ENCODE results near the gene EIF1AD.

EIF1AD gene

GRCh38 chr11:66008468-66009101, 6.6 kb upstream of the EIF1AD start:
- in situ Hi-C loops (cut with HindIII; ENCODE audit: low pct_ligation_motif_present, low sequenced_read_pairs) = no loop called here
- Histone ChIP-seq H3K27me3 (replicated peaks) (no peaks in the 10 kb centered on the region), H3K27ac (no peak overlapping the region), H3K36me3 (replicated peaks) (peaks cover 8% of the 10 kb centered on the region), H3K4me3 (ENCODE audit: low read depth, low read length) (no peak overlapping the region)
- TF ChIP-seq CTCF (IDR thresholded peaks at IDR 0.05; ENCODE audit: low read depth, low read length, missing control alignments) = no peak
- no peak for DNase-seq

GRCh38 chr11:66008095-66008467, 6.1 kb upstream of the EIF1AD start:
- H3K4me3 ChIP-seq (ENCODE audit: low read depth, low read length) = no peak overlapping the region
- TF ChIP-seq CTCF (IDR thresholded peaks at IDR 0.05; ENCODE audit: low read depth, low read length, missing control alignments) = no peak

DNA sequence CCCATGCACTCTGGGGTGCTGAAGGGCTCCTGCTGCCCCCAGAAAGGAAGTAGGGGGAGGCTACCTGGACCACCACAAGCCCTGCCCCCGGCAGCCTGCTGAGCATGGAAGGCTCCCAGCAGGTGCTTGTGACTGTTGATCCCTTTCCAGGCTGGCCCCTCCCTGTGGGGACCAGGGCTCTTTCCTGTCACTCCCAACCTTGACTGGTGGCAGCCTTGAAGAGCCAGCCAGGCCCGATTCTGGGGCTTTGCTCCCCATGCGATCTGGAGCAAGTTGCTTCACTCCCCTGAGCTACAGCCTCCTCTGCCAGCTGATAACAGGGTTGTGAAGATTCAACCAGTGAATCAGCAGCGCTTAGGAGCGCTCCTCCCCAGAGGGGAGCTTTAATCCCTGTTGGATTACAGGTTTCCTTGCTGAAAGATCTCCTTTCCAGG, 5.3 kb upstream of the EIF1AD start:
- H3K27me3 ChIP-seq (replicated peaks) = no peaks in the 10 kb centered on the region
- no peak for TF ChIP-seq CTCF (IDR thresholded peaks at IDR 0.05; ENCODE audit: low read depth, low read length, missing control alignments)
- in situ Hi-C loops (cut with HindIII; ENCODE audit: low pct_ligation_motif_present, low sequenced_read_pairs) = no loop called here
- no peak overlapping the region for H3K4me3 ChIP-seq (ENCODE audit: low read depth, low read length)
- H3K36me3 ChIP-seq (replicated peaks) = peaks cover 8% of the 10 kb centered on the region
- DNase-seq = no peak
- no peak overlapping the region for H3K27ac ChIP-seq

More at GRCh38 chr11:66008095-66008467, 6.1 kb upstream of the EIF1AD start:
- no peak overlapping the region for H3K27ac ChIP-seq
- H3K27me3 ChIP-seq (replicated peaks) = no peaks in the 10 kb centered on the region
- H3K36me3 ChIP-seq (replicated peaks) = peaks cover 8% of the 10 kb centered on the region
- in situ Hi-C loops (cut with HindIII; ENCODE audit: low pct_ligation_motif_present, low sequenced_read_pairs) = no loop called here
- no peak for DNase-seq

DNA sequence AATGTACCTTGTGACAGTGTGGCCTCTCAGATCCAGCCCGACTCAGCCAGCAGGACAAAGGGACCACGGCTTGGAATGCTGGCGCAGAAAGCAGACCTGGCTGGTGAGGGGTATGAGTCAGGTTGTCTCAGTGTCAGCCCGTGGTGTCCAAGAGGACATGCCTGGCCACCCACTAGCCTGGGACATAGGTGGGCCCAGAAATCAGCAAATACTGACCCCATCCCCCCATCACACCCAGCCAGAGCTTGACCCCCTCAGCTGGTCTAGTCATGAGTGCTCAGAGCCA, 4.9 kb upstream of the EIF1AD start:
- in situ Hi-C loops (cut with HindIII; ENCODE audit: low pct_ligation_motif_present, low sequenced_read_pairs) = no loop called here
- Histone ChIP-seq H3K36me3 (replicated peaks) (peaks cover 8% of the 10 kb centered on the region), H3K4me3 (ENCODE audit: low read depth, low read length) (no peak overlapping the region), H3K27ac (no peak overlapping the region), H3K27me3 (replicated peaks) (no peaks in the 10 kb centered on the region)
- TF ChIP-seq CTCF (IDR thresholded peaks at IDR 0.05; ENCODE audit: low read depth, low read length, missing control alignments) = no peak
- DNase-seq = no peak

DNA sequence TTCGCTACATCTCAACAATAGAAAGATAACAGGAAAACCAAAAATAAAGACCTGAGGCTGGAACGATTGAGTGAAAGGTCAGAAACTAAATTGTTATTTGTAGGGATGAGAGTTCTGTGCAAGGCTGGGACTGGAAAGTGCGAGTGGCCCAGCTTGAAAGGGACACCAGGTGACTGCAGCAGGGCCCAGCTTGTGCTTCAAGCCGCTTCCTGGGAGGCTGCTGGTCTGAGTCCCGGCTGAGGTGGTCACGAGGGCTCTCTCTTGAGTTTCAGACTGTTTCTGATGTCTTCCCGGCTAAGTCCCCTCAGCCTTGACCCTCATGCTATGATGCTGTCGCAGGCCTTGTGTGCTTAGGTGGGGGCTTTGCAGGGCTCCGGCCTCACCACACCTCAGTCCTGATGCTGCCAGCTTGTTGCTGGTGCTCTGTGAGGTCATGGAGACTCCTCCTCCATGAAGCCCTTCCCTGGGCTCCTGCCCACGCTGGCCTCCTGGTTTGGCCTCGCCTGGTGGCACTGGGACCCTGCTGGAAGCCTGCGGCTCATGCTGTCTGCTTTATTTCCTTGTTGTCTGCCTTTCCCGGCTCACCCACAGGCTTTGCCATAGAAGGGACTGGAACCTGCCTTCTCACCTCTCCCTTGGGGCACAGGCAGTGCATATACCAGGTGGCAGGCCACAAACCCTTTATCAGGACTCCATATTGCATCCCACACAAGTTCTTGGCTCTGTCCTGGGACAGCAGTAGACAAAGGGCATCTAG, 4.4 kb upstream of the EIF1AD start:
- no peak overlapping the region for H3K4me3 ChIP-seq (ENCODE audit: low read depth, low read length)
- DNase-seq = no peak
- no peak for TF ChIP-seq CTCF (IDR thresholded peaks at IDR 0.05; ENCODE audit: low read depth, low read length, missing control alignments)

More for the DNA sequence above, 4.4 kb upstream of the EIF1AD start:
- H3K27ac ChIP-seq = no peak overlapping the region
- H3K27me3 ChIP-seq (replicated peaks) = no peaks in the 10 kb centered on the region
- in situ Hi-C loops (cut with HindIII; ENCODE audit: low pct_ligation_motif_present, low sequenced_read_pairs) = no loop called here
- H3K36me3 ChIP-seq (replicated peaks) = peaks cover 8% of the 10 kb centered on the region

Data from brain microvascular endothelial cell (primary cell).